Tibial nerve (tissue), 4 donors: Measurements from ENCODE around the gene NR1D1. TPM values are rescaled to one million over a fixed set of nuclear protein-coding genes. Genes with fewer than 3 reads are reported as not detected.

Experiments
- DNase-seq, 2 donors: peaks; one replicate each; pipeline ENCODE4 v3.0.0-alpha.2; 2019; ENCODE audit warnings: low spot score in 2 of 2
- H3K27ac ChIP-seq, 4 donors: fragments of 200-600 bp; sonication (generic) in 3 of 4; one replicate each; pipeline ENCODE4 v1.5.1; 2017 to 2019; ENCODE audit warnings: mild to moderate bottlenecking in 1 of 4
- H3K27me3 ChIP-seq, 2 donors: fragments of 200-600 bp; sonication (generic) in 1 of 2; one replicate each; pipeline versions ENCODE4 v1.5.1 to v1.6.0; 2017 to 2019
- H3K36me3 ChIP-seq, 3 donors: fragments of 200-600 bp; sonication (generic); one replicate each; pipeline ENCODE4 v1.5.1; 2018 to 2019
- H3K4me1 ChIP-seq, 4 donors: fragments of 200-600 bp; sonication (generic) in 3 of 4; one replicate each; pipeline ENCODE4 v1.5.1; 2017 to 2019
- H3K4me3 ChIP-seq, 4 donors: fragments of 200-600 bp; sonication (generic) in 3 of 4; one replicate each; pipeline ENCODE4 v1.5.1; 2017 to 2019; ENCODE audit warnings: mild to moderate bottlenecking in 1 of 4, moderate library complexity in 1 of 4
- H3K9me3 ChIP-seq, 4 donors: fragments of 200-600 bp; sonication (generic) in 3 of 4; one replicate each; pipeline ENCODE4 v1.5.1; 2017 to 2019
- EP300 ChIP-seq, 2 donors: sonication (generic); formaldehyde crosslinking; IDR thresholded peaks; one replicate each; pipeline ENCODE4 v1.6.1; 2017; ENCODE audit warnings: antibody characterized with exemption in 2 of 2, mild to moderate bottlenecking in 1 of 2
- POLR2A ChIP-seq, 2 donors: fragments of 450-650 bp; IDR thresholded peaks; one replicate each; pipeline ENCODE4 v1.6.1; 2017; ENCODE audit warnings: antibody characterized with exemption in 2 of 2, mild to moderate bottlenecking in 2 of 2, moderate library complexity in 2 of 2
- WGBS, 2 donors: methylation state at CpG; one replicate each; pipeline ENCODE4 v1.1.5; 2018; 5-methylcytosine and 5-hydroxymethylcytosine counted together
- total RNA-seq, 4 donors: library from RNA; depleted of rRNA; stranded (reverse); fragments of >200 nt; gene quantifications; one replicate each; pipeline ENCODE4 v1.1.0, GENCODE V29; 2016
- TF ChIP-seq, protein P1 (sequence below), 5 experiments: fragments of 200-600 bp in 3 of 5; fragments of 450-650 bp in 2 of 5; sonication (generic) in 3 of 5; IDR thresholded peaks; one replicate each; pipeline ENCODE4 v1.5.1; 2016 to 2019; ENCODE audit warnings: antibody characterized with exemption in 5 of 5, mild to moderate bottlenecking in 3 of 5, moderate library complexity in 2 of 5

Gene NR1D1
- total RNA-seq, 4 donors from 2014 or later, result 16.8 to 48.2 (median 21.0) TPM

DNA sequence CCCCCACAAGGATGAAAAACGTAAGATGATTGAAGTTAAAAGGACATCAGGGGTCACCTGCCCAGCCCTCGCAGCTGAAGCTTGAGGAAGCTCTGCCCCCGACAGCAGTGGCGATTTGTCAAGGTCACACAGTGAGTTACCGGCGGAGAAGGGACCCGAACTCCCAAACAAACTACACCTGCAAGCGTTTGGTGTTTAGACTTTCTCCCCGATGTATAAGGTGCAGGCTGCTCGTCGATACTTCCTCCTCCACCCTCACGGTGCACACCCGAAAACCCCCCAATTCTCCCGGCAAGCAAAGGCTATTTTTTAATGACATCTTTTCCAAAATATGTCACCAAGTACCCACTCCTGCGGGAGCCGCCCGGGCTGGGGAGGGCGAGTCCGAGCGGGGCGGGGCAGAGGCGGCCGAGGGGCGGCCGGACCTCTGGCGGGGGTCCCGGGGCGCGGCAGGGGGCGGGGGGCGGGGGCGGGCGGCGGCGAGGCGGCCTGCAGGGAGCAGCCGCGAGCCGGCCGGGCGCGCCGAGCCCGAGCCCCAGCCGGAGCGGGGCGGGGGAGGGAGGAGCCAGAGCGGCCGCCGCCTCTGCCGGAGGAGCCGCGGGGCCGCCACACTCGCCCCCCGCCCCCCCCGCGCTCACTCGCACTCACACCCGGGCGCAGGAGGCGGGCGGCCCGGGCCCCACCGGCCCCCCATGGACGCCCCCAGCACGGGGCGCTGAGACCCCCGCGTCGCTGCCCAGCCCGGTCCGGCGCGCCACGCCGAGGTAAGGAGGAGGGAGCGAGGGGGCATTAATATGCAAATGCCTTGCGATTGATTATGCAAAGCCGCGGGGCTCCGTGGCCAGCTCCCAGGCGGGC, 37.8 kb downstream of the NR1D1 start, which contains the start of gene THRA:
TSS of gene THRA (plus strand) at position 637 of the 858 bp plus-strand sequence. CDS start 11,524 bp downstream, outside the sequence.
- Histone ChIP-seq H3K36me3 (peaks cover 0 to 3% (median 0%) of the 10 kb centered on the region in 3 donors), H3K9me3 (no peaks in the 10 kb centered on the region), H3K4me1 (peaks cover 0 to 67% (median 36%) of the 10 kb centered on the region in 4 donors), H3K27me3 (no peaks in the 10 kb centered on the region), H3K4me3 (peak within 1 kb of the TSS; percentile 82 to 100 (median 92)), H3K27ac (peak within 1 kb of the TSS; percentile 94 to 98 (median 96))
- TF ChIP-seq, protein P1, sequence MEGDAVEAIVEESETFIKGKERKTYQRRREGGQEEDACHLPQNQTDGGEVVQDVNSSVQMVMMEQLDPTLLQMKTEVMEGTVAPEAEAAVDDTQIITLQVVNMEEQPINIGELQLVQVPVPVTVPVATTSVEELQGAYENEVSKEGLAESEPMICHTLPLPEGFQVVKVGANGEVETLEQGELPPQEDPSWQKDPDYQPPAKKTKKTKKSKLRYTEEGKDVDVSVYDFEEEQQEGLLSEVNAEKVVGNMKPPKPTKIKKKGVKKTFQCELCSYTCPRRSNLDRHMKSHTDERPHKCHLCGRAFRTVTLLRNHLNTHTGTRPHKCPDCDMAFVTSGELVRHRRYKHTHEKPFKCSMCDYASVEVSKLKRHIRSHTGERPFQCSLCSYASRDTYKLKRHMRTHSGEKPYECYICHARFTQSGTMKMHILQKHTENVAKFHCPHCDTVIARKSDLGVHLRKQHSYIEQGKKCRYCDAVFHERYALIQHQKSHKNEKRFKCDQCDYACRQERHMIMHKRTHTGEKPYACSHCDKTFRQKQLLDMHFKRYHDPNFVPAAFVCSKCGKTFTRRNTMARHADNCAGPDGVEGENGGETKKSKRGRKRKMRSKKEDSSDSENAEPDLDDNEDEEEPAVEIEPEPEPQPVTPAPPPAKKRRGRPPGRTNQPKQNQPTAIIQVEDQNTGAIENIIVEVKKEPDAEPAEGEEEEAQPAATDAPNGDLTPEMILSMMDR (IDR thresholded peaks at IDR 0.05), result peak in 3 of 5 experiments; percentile 24 to 84 (median 44)
- TF ChIP-seq POLR2A (IDR thresholded peaks at IDR 0.05) (peak; percentile 50 to 64), EP300 (IDR thresholded peaks at IDR 0.05) (no peak)
- WGBS, 2 donors, result 2% methylated on average over 22 to 35 of the region's 83 CpGs
- peak; percentile 55 for DNase-seq

DNA sequence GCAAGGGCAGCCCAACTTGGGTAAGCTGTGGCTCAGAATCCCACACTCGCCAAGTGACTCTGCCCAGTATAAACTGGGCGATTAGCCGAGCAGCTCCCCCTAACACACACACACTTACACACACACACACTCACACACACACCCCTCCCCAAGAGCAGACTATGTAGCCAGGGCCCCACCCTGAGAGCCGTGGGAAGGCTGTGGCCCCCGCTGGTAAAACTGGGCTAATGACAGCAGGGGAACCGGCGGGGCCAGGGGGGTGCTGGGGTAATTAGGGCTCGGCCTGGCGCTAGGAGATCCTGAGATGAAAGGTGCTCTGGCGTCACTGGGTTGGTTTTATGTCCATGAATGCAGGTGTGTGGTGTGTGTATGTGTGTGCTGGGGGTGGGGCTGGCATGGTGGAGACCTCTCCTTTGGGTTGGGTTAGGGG, 38.8 kb downstream of the NR1D1 start:
- peak overlapping the region in 3 of 4 donors; percentile 72 to 98 (median 97) for H3K27ac ChIP-seq
- H3K9me3 ChIP-seq, result no peaks in the 10 kb centered on the region
- H3K4me1 ChIP-seq, result peaks cover 0 to 58% (median 28%) of the 10 kb centered on the region in 4 donors
- WGBS, 2 donors, result 48 to 69% methylated on average over 9 to 10 of the region's 10 CpGs
- TF ChIP-seq POLR2A (IDR thresholded peaks at IDR 0.05) (no peak), EP300 (IDR thresholded peaks at IDR 0.05) (no peak)
- TF ChIP-seq, protein P1 (IDR thresholded peaks at IDR 0.05), result no peak
- H3K4me3 ChIP-seq, result no peak overlapping the region
- no peak for DNase-seq
- peaks cover 0 to 3% (median 0%) of the 10 kb centered on the region in 3 donors for H3K36me3 ChIP-seq
- H3K27me3 ChIP-seq, result no peaks in the 10 kb centered on the region

DNA sequence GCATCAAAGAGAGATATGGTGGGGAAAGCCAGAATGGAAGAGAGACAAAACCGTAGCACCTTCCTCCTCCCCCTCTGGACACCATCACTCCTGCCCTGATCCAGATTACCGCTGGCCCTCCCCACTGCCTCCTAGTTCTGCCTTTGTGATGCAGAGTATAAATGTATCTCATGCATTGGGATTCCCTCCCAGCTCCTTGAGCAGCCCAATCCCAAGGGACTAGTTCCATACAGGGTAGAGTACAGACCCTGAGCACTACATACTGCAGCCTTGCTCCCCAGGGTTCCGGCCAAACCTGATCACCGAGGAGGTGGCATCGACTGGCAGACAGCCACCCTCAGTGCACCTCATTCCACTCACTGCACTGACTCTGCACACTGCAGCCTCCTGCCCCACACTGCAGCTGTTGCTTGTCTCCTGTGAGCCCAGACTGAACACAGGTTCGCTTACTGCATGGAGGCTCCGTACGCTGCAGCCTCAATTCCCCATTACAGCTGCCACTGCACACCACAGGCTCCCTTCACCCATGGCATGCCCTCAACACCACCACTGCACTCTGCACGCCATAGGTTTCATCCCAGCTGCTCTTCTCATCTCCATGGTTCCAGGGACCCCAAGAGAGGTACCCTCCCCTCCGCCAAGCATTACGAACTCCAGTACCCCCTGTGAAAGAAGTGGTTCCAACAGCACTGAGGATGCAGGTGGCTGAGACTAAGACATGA, 39.3 kb downstream of the NR1D1 start:
- no peaks in the 10 kb centered on the region for H3K27me3 ChIP-seq
- TF ChIP-seq POLR2A (IDR thresholded peaks at IDR 0.05) (no peak), EP300 (IDR thresholded peaks at IDR 0.05) (no peak)
- TF ChIP-seq, protein P1 (IDR thresholded peaks at IDR 0.05), result no peak
- no peaks in the 10 kb centered on the region for H3K9me3 ChIP-seq
- WGBS, 2 donors, result 78 to 79% methylated on average over 11 of the region's 11 CpGs
- H3K4me1 ChIP-seq, result peaks cover 0 to 52% (median 24%) of the 10 kb centered on the region in 4 donors
- peaks cover 0 to 3% (median 0%) of the 10 kb centered on the region in 3 donors for H3K36me3 ChIP-seq
- no peak for DNase-seq
- peak overlapping the region in 1 of 4 donors; percentile 97 for H3K27ac ChIP-seq
- no peak overlapping the region for H3K4me3 ChIP-seq

DNA sequence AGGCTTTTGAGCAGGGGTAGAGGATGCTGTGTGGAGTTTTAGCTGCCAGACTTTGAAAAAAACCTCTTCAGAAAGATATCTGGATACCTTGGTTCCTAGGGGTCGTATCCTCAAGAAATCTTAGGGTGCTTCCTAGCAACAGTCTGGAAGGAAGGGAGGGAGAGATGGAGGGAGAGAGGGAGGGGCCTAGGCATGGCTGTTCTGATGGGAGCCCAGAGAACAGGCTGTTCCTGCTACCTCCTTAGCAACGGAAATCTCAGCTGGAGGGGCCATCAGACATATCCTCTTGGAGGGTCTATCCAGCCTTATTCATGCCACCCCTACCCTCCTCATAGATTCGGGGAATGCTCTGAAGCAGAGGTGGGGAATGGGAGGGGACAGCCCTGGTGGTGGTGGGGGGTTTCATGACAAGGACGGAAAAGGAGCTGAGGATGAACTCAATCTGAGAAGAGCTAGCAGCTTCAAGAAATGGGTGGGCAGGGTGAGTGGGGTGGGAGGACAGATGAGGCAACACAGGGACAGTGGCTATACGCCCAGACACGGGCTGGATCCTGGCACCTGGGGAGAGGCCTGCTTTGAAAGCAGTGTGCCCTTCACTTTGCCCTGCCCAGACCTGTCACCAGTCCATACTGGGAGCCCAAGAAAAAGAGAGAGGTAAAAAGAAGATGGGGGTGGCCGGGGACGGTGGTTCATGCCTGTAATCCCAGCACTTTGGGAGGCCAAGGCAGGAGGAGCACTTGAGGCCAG, 40.5 kb downstream of the NR1D1 start:
- DNase-seq, result no peak
- H3K4me1 ChIP-seq, result peaks cover 0 to 42% (median 13%) of the 10 kb centered on the region in 4 donors

DNA sequence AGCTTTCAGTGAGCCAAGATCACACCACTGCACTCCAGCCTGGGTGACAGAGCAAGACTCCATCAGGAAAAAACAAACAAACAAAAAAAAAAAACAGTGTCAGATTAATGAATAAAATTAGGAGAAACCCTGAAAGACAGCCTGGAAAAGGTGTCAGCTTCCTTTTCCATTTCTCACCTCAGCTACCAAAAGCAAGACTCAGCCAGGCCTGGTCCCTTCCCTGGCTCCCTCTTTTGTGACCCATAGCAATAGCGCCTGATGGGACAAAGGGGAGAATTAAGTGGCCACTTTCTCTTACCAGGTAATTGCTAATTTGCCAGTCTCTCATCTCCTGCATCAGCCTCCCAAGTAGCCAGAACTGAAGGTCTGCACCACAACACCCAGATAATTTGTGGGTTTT, 41.5 kb downstream of the NR1D1 start:
- Histone ChIP-seq H3K9me3 (no peaks in the 10 kb centered on the region), H3K36me3 (peaks cover 0 to 3% (median 0%) of the 10 kb centered on the region in 3 donors), H3K27ac (peak overlapping the region; percentile 48 to 72 (median 70)), H3K4me3 (no peak overlapping the region), H3K27me3 (no peaks in the 10 kb centered on the region), H3K4me1 (peaks cover 0 to 36% (median 2%) of the 10 kb centered on the region in 4 donors)
- no peak for DNase-seq
- no peak for TF ChIP-seq POLR2A (IDR thresholded peaks at IDR 0.05)
- TF ChIP-seq EP300 (IDR thresholded peaks at IDR 0.05), result no peak
- TF ChIP-seq, protein P1 (IDR thresholded peaks at IDR 0.05), result no peak
- 90 to 91% methylated on average over 1 of the region's 1 CpG for WGBS, 2 donors

More for the DNA sequence above, 40.5 kb downstream of the NR1D1 start:
- peaks cover 0 to 3% (median 0%) of the 10 kb centered on the region in 3 donors for H3K36me3 ChIP-seq
- TF ChIP-seq EP300 (IDR thresholded peaks at IDR 0.05), result no peak
- no peaks in the 10 kb centered on the region for H3K9me3 ChIP-seq
- H3K27me3 ChIP-seq, result no peaks in the 10 kb centered on the region
- H3K4me3 ChIP-seq, result no peak overlapping the region
- H3K27ac ChIP-seq, result peak overlapping the region in 2 of 4 donors; percentile 55 to 71
- WGBS, 2 donors, result 68 to 73% methylated on average over 8 of the region's 8 CpGs
